KMS-11 (cell line): ENCODE results near the gene TSEN2.

Experiments
- H2AFZ ChIP-seq: fragments of 200-600 bp; sonication (generic); 2 replicates; pipeline ENCODE4 v1.6.1; 2016; ENCODE audit warnings: antibody characterized with exemption, mixed run types, low read depth
- H3K27ac ChIP-seq: fragments of 200-600 bp; sonication (generic); 2 replicates; pipeline ENCODE4 v1.6.1; 2016; ENCODE audit warnings: mild to moderate bottlenecking, mixed run types
- H3K27me3 ChIP-seq: fragments of 200-600 bp; sonication (generic); 2 replicates; pipeline ENCODE4 v1.6.1; 2017; ENCODE audit warnings: mild to moderate bottlenecking, low read depth, mixed run types, moderate library complexity; ENCODE audit not compliant: insufficient read depth
- H3K36me3 ChIP-seq: fragments of 200-600 bp; sonication (generic); 2 replicates; pipeline ENCODE4 v1.6.1; 2017; ENCODE audit warnings: mild to moderate bottlenecking, mixed run types; ENCODE audit not compliant: insufficient read depth
- H3K4me1 ChIP-seq: fragments of 200-600 bp; sonication (generic); 2 replicates; pipeline ENCODE4 v1.6.1; 2016; ENCODE audit warnings: mild to moderate bottlenecking, low read depth, mixed run types; ENCODE audit not compliant: poor library complexity, severe bottlenecking
- H3K4me2 ChIP-seq: fragments of 200-600 bp; sonication (generic); 2 replicates; pipeline ENCODE4 v1.7.0; 2016; ENCODE audit warnings: mild to moderate bottlenecking, mixed run types
- H3K4me3 ChIP-seq: fragments of 200-600 bp; sonication (generic); IDR thresholded peaks from 2 replicates; pipeline ENCODE4 v1.6.1; 2017; ENCODE audit warnings: low read depth, low read length, mixed read lengths; ENCODE audit not compliant: insufficient read depth
- H3K79me2 ChIP-seq: fragments of 200-600 bp; sonication (generic); 2 replicates; pipeline ENCODE4 v1.6.1; 2016; ENCODE audit warnings: low read depth, mixed run types; ENCODE audit not compliant: insufficient read depth
- H3K9ac ChIP-seq: fragments of 200-600 bp; sonication (generic); 2 replicates; pipeline ENCODE4 v1.6.1; 2016; ENCODE audit warnings: mild to moderate bottlenecking, mixed run types
- H4K20me1 ChIP-seq: fragments of 200-600 bp; sonication (generic); 2 replicates; pipeline ENCODE4 v1.6.1; 2016; ENCODE audit warnings: mild to moderate bottlenecking, mixed run types; ENCODE audit not compliant: insufficient read depth
- TF ChIP-seq, protein P1 (sequence below): fragments of 200-600 bp; sonication (generic); conservative IDR thresholded peaks from 2 replicates; pipeline ENCODE4 v1.6.1; 2017; ENCODE audit warnings: low read depth, mild to moderate bottlenecking, antibody characterized with exemption, low read length, moderate library complexity, mixed read lengths

TSEN2 gene

DNA sequence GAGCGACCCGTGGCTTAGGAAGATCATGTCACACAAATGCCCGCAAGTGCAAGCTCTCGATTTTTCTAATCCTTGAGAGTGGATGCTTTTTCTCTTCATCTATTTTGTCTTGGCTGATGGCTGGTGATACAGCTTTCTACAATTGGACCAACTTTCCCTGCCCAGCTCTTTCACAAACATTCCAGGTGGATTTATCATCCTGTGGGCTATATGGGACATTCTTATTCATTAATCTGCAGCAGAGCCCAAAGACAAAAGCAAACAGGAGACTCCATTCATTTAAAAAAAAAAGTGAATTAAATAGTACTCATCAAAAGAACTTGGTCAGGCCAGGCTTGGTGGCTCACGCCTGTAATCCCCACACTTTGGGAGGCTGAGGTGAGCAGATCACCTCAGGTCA is 14.2 kb upstream of the TSEN2 start:
- no peaks in the 10 kb centered on the region for H3K36me3 ChIP-seq
- no peak overlapping the region for H3K4me2 ChIP-seq
- H3K27ac ChIP-seq = no peak overlapping the region
- no peak overlapping the region for H2AFZ ChIP-seq
- no peak overlapping the region for H3K9ac ChIP-seq
- no peak overlapping the region for H3K4me3 ChIP-seq
- H3K79me2 ChIP-seq = no peaks in the 10 kb centered on the region
- H3K27me3 ChIP-seq = no peaks in the 10 kb centered on the region
- H4K20me1 ChIP-seq = no peaks in the 10 kb centered on the region
- TF ChIP-seq, protein P1, sequence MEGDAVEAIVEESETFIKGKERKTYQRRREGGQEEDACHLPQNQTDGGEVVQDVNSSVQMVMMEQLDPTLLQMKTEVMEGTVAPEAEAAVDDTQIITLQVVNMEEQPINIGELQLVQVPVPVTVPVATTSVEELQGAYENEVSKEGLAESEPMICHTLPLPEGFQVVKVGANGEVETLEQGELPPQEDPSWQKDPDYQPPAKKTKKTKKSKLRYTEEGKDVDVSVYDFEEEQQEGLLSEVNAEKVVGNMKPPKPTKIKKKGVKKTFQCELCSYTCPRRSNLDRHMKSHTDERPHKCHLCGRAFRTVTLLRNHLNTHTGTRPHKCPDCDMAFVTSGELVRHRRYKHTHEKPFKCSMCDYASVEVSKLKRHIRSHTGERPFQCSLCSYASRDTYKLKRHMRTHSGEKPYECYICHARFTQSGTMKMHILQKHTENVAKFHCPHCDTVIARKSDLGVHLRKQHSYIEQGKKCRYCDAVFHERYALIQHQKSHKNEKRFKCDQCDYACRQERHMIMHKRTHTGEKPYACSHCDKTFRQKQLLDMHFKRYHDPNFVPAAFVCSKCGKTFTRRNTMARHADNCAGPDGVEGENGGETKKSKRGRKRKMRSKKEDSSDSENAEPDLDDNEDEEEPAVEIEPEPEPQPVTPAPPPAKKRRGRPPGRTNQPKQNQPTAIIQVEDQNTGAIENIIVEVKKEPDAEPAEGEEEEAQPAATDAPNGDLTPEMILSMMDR = no peak
- no peaks in the 10 kb centered on the region for H3K4me1 ChIP-seq

DNA sequence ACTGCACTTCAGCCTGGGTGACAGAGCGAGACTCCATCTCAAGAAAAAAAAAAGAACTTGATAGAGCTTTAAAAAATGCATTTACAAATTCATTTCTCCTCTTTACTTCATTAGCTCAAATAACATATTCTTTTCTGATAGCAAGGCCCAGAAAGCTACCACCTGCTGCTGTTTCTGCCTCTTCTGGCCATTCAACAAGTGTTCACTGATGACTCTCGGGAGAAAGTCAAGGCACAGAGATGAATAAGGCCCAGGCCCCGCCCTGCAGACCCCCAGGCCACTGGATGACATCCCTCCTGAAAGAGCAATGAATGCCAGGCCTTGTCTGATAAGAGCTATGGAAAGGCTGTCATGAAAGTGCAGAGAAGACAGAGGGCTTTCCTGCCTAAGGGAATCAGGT is 13.6 kb upstream of the TSEN2 start:
- H2AFZ ChIP-seq = no peak overlapping the region
- H3K79me2 ChIP-seq = no peaks in the 10 kb centered on the region
- H3K4me1 ChIP-seq = no peaks in the 10 kb centered on the region
- TF ChIP-seq, protein P1 = no peak
- no peaks in the 10 kb centered on the region for H3K27me3 ChIP-seq
- no peak overlapping the region for H3K27ac ChIP-seq
- no peak overlapping the region for H3K9ac ChIP-seq
- H3K4me3 ChIP-seq = no peak overlapping the region
- no peak overlapping the region for H3K4me2 ChIP-seq
- no peaks in the 10 kb centered on the region for H4K20me1 ChIP-seq
- no peaks in the 10 kb centered on the region for H3K36me3 ChIP-seq

DNA sequence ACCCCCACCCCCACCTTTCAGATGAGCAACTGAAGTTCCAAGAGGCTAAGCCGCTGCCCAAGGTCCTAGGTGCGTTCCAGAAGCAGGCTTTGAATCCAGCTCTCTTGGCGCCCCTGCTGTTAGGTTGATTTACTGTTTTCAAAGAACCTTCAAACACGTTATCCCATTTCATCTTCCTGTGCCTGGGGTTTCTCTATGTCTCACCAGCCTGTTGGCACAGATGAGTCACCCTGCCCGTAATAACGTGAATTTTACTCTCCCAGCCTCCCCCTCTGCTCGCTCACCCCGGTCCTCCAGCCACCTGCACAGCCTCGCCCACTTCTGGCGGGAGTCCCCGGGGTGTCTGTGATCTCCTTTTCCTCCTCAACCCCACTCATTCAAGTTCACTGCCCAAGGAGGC is 13.0 kb upstream of the TSEN2 start:
- Histone ChIP-seq H2AFZ (no peak overlapping the region), H3K79me2 (no peaks in the 10 kb centered on the region), H3K4me2 (no peak overlapping the region), H3K27me3 (no peaks in the 10 kb centered on the region), H3K36me3 (no peaks in the 10 kb centered on the region), H3K4me1 (no peaks in the 10 kb centered on the region), H4K20me1 (no peaks in the 10 kb centered on the region), H3K9ac (no peak overlapping the region), H3K4me3 (no peak overlapping the region), H3K27ac (no peak overlapping the region)
- TF ChIP-seq, protein P1 = no peak

DNA sequence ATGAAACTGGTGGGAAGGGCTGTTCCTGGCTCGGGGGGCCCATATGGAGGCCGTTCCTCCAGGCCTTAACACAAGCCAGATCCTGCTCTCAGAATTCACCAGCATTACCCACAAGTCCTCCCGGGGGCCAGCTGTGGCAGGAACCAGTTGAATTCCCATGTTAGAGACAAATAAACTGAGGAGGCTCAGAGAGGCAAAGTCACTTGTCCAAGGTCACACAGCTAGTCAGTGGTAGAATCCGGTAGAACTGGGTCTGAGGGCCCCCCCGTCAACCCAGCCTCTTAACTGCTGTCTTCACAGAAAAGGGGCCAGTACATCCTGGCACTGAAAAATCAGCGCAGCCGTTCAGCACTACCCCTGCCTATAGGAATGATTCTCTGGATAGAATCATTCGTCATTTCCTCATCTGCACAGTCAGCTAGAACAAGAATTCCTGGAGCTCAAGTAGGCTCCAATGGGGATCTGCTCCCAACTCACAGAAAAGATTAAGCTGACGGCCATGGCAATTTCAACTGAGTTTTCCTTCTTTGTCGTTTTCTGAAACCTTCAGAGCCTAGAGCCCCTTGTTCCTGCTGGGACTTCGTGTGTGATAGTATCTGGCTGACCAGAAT is 12.2 kb upstream of the TSEN2 start:
- Histone ChIP-seq H4K20me1 (no peaks in the 10 kb centered on the region), H3K79me2 (no peaks in the 10 kb centered on the region), H3K4me3 (no peak overlapping the region), H3K4me1 (no peaks in the 10 kb centered on the region), H3K9ac (no peak overlapping the region), H3K27ac (no peak overlapping the region), H3K36me3 (no peaks in the 10 kb centered on the region), H3K27me3 (no peaks in the 10 kb centered on the region), H3K4me2 (no peak overlapping the region), H2AFZ (no peak overlapping the region)
- TF ChIP-seq, protein P1 = no peak
